EL (cell line): ENCODE measurements around the gene LAT.

Source experiments
- DNase-seq: peaks from one replicate; pipeline ENCODE4 v3.0.0-alpha.2; 2016

LAT gene

DNA sequence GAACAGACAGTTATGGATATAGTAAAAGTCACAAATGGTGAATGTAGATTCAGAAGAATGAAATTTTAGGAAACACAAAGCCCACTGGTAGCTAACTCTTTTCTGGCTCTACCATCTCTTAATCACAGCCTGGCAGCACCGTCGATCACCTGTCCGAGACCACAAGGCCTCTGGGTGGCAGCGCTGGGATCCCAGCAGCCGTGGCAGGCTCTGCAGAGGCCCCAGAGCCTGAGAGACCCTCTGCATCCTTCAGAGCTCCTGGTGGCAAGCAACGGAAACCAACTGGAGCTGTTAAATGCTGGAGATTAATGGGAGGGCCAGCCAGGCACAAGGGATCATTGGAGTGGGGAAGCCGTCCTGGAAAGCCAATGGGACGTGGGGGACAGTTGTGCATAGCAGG lies 26.3 kb downstream of the LAT start:
- DNase-seq = no peak

DNA sequence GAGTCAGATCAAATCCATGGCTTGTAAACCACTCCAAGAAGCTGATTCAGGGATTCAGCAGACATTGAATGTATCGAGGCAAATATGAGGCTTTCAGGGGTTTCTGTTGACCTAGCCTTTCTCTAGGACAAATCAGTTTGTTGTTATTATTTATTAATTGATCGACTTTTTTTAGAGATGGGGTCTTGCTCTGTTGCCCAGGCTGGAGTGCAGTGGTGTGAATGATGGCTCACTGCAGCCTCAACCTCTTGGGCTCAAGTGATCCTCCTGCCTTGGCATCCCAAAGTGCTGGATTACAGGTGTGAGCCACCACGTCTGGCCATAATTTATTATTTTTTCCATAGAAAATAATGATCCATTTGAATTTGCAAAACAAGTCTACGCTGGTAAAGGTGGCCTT lies 27.0 kb downstream of the LAT start:
- DNase-seq = no peak

DNA sequence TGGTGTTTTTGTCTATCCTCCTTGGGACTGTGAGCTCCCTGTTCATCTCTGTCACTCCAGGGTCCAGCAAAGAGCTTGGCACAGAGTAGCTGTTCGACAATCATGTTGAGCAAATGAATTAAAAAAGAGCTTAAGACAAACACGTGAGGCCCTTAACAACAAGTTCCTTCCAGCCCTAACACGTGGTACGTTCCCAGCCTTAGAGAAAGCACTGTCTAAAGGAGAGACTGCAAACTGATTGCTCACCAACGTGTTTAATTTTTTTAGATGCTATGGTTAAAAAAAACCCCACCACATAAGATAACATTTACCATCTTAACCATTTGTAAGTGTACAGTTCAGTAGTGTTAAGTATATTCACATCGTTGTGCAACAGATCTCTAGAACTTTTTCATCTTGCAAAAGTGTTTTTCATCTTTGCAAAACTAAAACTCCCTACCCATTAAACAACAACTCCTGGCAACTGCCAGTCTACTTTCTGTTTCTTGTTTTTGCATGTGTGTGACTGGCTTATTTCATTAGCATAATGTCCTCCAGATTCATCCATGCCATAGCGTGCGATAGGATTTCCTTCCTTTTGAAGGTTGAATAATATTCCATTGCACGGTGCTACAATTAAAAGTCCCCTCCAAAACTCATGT lies 28.2 kb downstream of the LAT start:
- no peak for DNase-seq

DNA sequence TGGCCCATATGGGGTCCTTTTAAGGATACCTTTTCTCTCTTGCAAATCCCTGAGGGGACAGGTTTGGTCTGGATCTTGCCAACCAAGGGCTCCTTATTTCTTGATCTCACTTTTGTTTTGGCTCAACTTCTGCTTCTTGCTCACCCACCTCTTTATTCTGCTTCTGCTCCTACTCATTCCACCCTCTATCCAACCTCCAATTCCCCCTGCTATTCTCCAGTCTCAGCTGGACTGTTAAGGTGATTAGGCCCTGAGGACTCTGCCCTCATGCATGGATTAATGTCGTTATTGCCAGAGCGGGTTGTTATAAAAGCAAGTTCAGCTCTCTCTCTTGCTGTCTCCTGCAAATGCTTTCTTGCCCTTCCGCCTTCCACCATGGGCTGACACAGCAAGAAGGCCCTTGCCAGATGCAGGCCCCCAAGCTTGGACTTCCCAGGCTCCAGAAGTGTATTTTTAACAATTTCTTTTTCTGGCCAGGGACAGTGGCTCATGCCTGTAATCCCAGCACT lies 29.8 kb downstream of the LAT start:
- DNase-seq = no peak

DNA sequence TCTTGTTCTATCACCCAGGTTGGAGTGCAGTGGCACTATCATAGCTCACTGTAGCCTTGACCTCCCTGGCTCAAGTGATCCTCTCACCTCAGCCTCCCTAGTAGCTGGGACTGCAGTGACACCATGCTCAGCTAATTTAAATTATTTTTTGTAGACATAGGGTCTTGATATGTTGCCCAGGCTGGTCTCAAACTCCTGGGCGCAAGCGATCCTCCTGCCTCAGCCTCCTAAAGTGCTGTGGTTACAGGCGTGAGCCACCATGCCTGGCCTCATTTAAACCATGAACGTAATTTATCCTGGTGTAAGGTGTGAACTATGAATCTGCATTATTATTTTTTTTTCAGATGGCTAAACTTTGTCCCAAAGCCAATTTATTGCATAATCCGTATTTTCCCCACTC lies 37.3 kb downstream of the LAT start:
- DNase-seq = no peak

DNA sequence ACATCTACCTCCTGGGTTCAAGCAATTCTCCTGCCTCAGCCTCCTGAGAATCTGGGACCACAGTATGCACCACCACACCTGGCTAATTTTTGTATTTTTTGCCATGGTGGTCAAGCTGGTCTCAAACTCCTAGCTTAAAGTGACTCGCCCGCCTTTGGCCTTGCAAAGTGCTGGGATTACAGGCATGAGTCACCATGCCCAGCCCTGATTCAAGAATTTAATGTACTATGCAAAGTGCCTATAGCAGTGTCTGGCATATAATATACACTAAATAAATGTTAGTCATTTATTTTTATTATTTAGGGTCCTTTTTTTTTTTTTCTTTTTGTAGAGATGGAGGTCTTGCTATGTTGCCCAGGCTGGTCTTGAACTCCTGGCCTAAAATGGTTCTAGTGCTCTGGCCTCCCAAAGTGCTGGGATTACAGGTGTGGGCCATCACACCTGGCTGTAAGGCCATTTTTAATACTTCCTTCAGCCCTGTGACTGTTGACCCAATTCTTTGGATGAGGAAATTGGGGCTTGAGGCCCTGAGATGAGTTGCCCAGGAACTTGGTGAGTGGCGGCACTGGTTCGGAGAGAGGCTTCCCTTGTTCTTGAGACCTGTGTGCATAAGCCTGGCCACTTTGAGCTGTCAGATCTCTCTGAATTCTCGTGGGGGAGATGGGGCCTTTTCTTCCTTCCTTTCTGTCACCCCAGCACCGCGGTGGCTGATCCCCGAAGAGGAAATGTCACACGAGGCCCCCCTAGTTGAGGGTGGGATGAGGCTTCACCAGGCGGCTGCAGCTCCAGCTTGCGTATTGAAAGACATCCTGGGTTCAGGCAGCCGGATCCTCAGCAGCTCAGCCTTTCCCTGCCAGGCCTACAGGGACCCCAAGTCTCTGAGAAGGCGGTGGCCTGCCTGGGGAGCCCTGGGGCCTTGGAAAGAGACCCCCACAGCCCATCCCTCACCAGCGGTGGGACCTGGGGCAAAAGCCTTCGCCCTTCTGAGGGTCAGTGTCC lies 38.7 kb downstream of the LAT start:
- peak; percentile 36 for DNase-seq

DNA sequence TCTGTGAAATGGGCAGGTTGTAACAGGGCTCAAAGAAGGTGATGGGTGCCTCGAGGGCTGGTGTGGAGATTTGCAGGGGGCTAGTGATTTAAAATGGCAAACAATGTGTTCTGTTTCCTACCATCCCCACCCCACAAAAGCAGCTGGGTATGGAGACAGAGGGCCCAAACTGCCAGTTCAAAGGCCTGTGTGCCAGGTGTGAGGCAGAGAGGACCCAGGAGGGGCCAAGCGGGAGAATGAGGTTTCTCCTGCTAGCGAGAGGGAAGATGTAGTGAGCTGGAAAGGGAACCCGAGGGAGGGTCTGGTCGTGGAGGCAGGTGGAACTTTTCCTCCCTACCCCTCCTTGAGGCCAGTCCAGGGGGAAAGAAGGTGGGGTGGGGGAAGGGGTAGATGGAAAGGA lies 39.4 kb downstream of the LAT start:
- DNase-seq = no peak

DNA sequence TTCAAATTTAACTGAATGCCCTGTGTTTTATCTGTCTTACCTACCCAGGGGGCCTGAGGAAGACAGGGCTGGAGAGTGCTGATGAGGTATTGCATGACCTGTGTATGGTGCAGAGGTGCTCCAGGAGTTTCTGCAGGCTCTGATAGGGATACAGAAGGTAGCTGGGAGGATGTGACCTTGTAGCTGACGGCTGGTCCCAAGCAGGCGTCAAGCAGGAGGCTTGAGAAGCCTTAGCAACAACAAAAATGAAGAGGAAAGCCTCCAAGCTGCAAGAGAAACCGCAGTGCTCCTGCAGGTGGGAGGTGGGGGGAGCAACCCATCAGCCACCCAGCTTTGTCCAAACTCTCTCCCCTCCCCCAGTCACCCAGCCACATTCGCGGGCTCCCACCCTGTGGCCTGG lies 40.4 kb downstream of the LAT start:
- no peak for DNase-seq

DNA sequence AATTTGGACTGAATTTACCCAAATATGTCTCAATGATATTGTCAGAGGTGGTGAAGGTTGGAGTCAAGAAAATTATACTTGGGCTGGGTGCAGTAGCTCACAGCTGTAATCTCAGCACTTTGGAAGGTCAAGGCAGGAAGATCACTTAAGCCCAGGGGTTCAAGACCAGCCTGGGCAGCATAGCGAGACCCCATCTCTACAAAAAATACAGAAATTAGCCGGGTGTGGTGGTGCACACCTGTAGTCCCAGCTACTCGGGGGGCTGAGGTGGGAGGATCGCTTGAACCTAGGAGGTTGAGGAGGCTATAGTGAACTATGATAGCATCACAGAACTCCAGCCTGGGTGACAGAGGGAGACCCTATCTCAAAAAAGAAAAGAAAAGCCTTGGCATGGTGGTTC lies 40.9 kb downstream of the LAT start:
- no peak for DNase-seq

DNA sequence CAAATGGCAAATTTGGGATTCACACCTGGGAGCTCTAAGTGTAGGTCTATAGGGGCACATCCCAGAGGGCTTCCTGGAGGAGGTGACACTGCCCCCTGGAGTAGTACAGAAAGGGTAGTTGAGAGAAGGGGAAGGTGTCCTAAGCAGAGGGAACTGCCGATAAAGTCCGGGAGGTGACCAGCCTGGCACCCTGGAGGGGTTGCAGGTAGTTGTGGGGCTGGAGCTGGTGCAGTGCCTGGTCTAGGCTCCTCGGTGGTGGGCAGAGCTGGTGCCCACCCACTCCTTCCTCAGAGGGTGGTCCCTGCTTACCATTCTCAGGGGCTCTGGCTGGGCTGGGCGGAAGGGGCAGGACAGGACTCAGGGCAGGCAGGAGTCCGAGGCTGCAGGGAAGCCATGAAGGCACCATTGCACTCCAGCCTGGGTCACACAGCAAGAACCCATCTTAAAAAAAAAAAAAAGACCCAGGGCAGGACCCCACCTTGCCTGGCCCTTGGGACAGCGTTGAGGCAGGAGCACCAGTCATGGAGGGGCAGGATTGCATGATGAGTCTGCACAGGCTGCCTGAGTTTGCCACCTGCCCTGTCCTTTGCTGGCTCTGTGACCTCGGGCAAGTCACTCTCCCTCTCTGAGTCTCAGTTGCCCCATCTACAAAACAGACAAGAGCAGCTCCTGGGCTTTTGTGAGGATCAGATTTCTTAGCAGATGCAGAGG lies 43.8 kb downstream of the LAT start:
- no peak for DNase-seq

DNA sequence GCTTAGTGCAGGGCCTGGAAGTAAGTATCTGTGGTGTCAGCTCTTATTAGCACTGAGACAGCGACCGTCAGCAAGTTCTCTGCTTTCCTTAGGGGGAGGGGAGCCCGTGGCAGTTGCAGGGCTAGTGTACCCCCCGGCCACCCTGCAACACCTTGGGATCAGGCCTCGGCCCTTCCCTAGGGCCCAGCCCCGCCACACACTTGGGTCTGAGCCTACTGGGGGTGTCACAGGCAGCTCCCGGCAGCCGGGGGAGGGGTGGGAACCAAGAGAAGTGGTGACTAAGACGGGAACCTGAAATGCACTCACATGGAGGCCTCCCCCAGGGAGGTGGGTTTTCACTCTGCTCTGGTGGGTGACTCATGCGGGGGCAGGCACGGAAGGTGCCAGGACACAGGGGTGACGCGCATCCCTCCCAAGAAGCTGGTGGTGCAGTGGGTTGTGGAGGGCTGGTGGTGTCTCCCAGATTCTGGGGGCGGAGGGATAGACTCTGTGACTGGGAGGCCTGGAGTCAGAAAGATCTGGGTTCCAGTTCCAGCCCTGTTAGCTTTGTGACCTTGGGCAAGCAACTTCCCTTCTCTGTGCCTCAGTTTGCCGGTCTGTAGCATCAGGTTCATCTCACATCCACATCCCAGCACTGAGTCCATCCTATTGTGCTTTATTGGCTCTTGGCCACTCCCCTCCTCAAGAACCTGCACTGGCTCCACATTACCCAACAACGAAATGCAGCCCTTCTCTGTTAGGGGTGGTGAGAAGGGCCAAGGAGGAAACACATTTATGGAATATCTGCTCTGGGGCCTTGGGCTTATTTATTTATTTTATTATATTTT lies 44.5 kb downstream of the LAT start:
- peak; percentile 95 for DNase-seq

DNA sequence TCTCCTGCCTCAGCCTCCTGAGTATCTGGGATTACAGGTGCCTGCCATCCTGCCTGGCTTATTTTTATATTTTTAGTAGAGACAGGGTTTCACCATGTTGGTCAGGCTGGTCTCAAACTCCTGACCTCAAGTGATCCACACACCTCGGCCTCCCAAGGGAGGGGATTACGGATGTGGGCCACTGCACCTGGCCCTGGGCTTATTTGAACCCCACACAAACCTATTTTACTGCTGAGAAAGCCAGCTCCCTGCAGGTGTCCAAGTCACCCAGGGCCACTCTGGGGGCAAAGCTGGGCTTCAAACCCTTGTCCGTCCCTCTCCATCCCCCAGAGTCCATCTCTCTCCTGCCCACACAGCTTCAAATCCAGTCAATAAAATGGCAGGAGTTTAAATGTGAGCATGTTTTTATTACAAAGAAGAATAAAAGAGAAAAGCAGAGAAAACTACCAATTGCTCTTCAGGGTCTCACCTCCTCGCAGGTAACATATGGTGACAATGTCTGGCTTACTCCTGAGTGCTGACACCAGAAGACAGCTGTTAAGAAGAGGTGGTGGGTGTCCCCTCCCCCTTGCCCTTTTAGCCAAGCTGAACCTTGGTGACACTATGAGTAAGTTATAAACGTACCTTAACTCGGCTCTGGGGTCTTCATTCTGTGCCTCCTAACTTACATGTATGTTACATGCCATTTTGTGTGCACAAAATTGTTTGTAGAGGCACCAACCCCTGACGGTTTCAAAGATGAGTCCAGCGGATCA lies 45.4 kb downstream of the LAT start:
- DNase-seq = no peak
